NCI-H2227 (cell line): ENCODE measurements around the gene CADPS.

Experiments used
- DNase-seq: peaks from one replicate; lab custom pipeline; 2025; ENCODE audit not compliant: unreplicated experiment; lab: John Stamatoyannopoulos, UW

CADPS gene

GRCh38 chr3:62757045-62757444, 118.2 kb downstream of the CADPS start:
- no peak for DNase-seq

- DNase-seq, result no peak
Observed at GRCh38 chr3:62755285-62755684, 119.9 kb downstream of the CADPS start.

- no peak for DNase-seq
Observed at GRCh38 chr3:62749657-62750056, 125.6 kb downstream of the CADPS start.

- DNase-seq, result no peak
Observed at GRCh38 chr3:62749130-62749529, 126.1 kb downstream of the CADPS start.

- DNase-seq, result no peak
Observed at GRCh38 chr3:62737449-62737848, 137.8 kb downstream of the CADPS start.

GRCh38 chr3:62735510-62735909, 139.7 kb downstream of the CADPS start:
- no peak for DNase-seq

- no peak for DNase-seq
Observed at GRCh38 chr3:62732183-62732904, 142.9 kb downstream of the CADPS start.

GRCh38 chr3:62727981-62728380, 147.2 kb downstream of the CADPS start:
- DNase-seq, result no peak

- DNase-seq, result no peak
Observed at GRCh38 chr3:62727536-62727935, 147.7 kb downstream of the CADPS start.

GRCh38 chr3:62724503-62724902, 150.7 kb downstream of the CADPS start:
- DNase-seq, result no peak

- no peak for DNase-seq
Observed at GRCh38 chr3:62723914-62724217, 151.3 kb downstream of the CADPS start.

- no peak for DNase-seq
Observed at GRCh38 chr3:62723166-62723913, 151.9 kb downstream of the CADPS start.

- DNase-seq, result no peak
Observed at GRCh38 chr3:62722344-62722743, 152.9 kb downstream of the CADPS start.

GRCh38 chr3:62718515-62719320, 156.5 kb downstream of the CADPS start:
- no peak for DNase-seq

GRCh38 chr3:62718011-62718410, 157.2 kb downstream of the CADPS start:
- DNase-seq, result no peak

GRCh38 chr3:62712746-62713145, 162.5 kb downstream of the CADPS start:
- DNase-seq, result no peak

GRCh38 chr3:62710751-62711150, 164.5 kb downstream of the CADPS start:
- no peak for DNase-seq

- DNase-seq, result peak; percentile 47
Observed at GRCh38 chr3:62708638-62709373, 166.4 kb downstream of the CADPS start.

- DNase-seq, result no peak
Observed at GRCh38 chr3:62705721-62706120, 169.5 kb downstream of the CADPS start.

GRCh38 chr3:62703451-62704167, 171.6 kb downstream of the CADPS start:
- no peak for DNase-seq

- DNase-seq, result no peak
Observed at GRCh38 chr3:62700357-62700756, 174.9 kb downstream of the CADPS start.
